Naive B cell (primary cell): ENCODE measurements around the gene MAPRE2. TPM values are rescaled to one million over a fixed set of nuclear protein-coding genes. Genes with fewer than 3 reads are reported as not detected.
A peak's percentile ranks its signal among the peaks of the same experiment; 100 is the strongest.

Experiments used
- ATAC-seq, 2 donors: fragments of 150-1000 bp; cut with Tn5 transposase; 2 replicates each; pipeline ENCODE4 v1.10.0; 2021; ENCODE audit warnings: low read depth in 2 of 2, mild to moderate bottlenecking in 2 of 2, moderate library complexity in 2 of 2
- DNase-seq: peaks from one replicate; pipeline ENCODE4 v3.0.0; 2022
- H3K27ac Mint-ChIP-seq, 6 donors: one replicate each; pipeline ENCODE4 v1.8.0; 2020 to 2022; ENCODE audit warnings: mild to moderate bottlenecking in 6 of 6, mixed read lengths in 6 of 6, moderate library complexity in 5 of 6, inconsistent platforms in 2 of 6
- H3K27me3 Mint-ChIP-seq, 3 donors: one replicate each; pipeline ENCODE4 v1.8.0; 2021 to 2022; ENCODE audit warnings: mixed read lengths in 3 of 3, mild to moderate bottlenecking in 1 of 3
- H3K36me3 Mint-ChIP-seq, 2 donors: one replicate each; pipeline ENCODE4 v1.8.0; 2020 to 2022; ENCODE audit warnings: mixed read lengths in 2 of 2, inconsistent platforms in 1 of 2, mild to moderate bottlenecking in 1 of 2
- H3K4me1 Mint-ChIP-seq, 3 donors: one replicate each; pipeline ENCODE4 v1.8.0; 2020 to 2022; ENCODE audit warnings: mixed read lengths in 3 of 3, inconsistent platforms in 1 of 3, mild to moderate bottlenecking in 1 of 3, moderate library complexity in 1 of 3
- H3K4me3 Mint-ChIP-seq, 8 donors: one replicate each; pipeline ENCODE4 v1.8.0; 2020 to 2022; ENCODE audit warnings: mild to moderate bottlenecking in 8 of 8, mixed read lengths in 8 of 8, moderate library complexity in 8 of 8, inconsistent platforms in 2 of 8
- H3K9me3 Mint-ChIP-seq, 7 donors: one replicate each; pipeline ENCODE4 v1.8.0; 2020 to 2022; ENCODE audit warnings: mixed read lengths in 7 of 7, mild to moderate bottlenecking in 5 of 7, inconsistent platforms in 2 of 7, moderate library complexity in 1 of 7
- polyA plus RNA-seq, 6 donors: library from polyadenylated mRNA; unstranded; fragments of 300-500 nt; fragmentation: Illumina TruSeq; gene quantifications; one replicate each; pipeline ENCODE4 v1.2.3, GENCODE V29; 2021; ENCODE audit warnings: low read depth in 6 of 6

The MAPRE2 gene
- polyA plus RNA-seq, result 100 to 1,000 TPM in 5 of 6 donors, 10 to 100 TPM in 1; 99.3 to 132 (median 105) TPM

GRCh38 chr18:35040988-35041814 is at the start of gene MAPRE2:
Gene MAPRE2 (plus strand): TSS chr18:35041413. CDS start chr18:35041540, 127 bp downstream.
- H3K27ac Mint-ChIP-seq, result peak within 1 kb of the TSS; percentile 99 to 100 (median 99)
- H3K36me3 Mint-ChIP-seq, result no peaks in the 10 kb centered on the region
- no peaks in the 10 kb centered on the region for H3K27me3 Mint-ChIP-seq
- peak; percentile 99 for DNase-seq
- H3K9me3 Mint-ChIP-seq, result peaks cover 0 to 4% (median 0%) of the 10 kb centered on the region in 7 donors
- H3K4me1 Mint-ChIP-seq, result peaks cover 71 to 82% (median 80%) of the 10 kb centered on the region in 3 donors
- peak; percentile 85 to 86 for ATAC-seq
- H3K4me3 Mint-ChIP-seq, result peak within 1 kb of the TSS; percentile 91 to 99 (median 94)

GRCh38 chr18:34991561-34991960 is 49.7 kb upstream of the MAPRE2 start:
- ATAC-seq (no peak), DNase-seq (no peak)
- Mint-ChIP-seq H3K9me3 (no peaks in the 10 kb centered on the region), H3K27ac (no peak overlapping the region), H3K27me3 (peaks cover 0 to 10% (median 0%) of the 10 kb centered on the region in 3 donors), H3K36me3 (no peaks in the 10 kb centered on the region), H3K4me1 (peaks cover 0 to 3% (median 0%) of the 10 kb centered on the region in 3 donors), H3K4me3 (no peak overlapping the region)

GRCh38 chr18:34993289-34993688 is 47.9 kb upstream of the MAPRE2 start:
- Mint-ChIP-seq H3K36me3 (no peaks in the 10 kb centered on the region), H3K9me3 (no peaks in the 10 kb centered on the region), H3K27ac (no peak overlapping the region), H3K4me1 (peaks cover 0 to 3% (median 0%) of the 10 kb centered on the region in 3 donors), H3K27me3 (peaks cover 0 to 10% (median 0%) of the 10 kb centered on the region in 3 donors), H3K4me3 (no peak overlapping the region)
- ATAC-seq (no peak), DNase-seq (no peak)

GRCh38 chr18:34995746-34996145 is 45.5 kb upstream of the MAPRE2 start:
- Mint-ChIP-seq H3K27me3 (peaks cover 0 to 5% (median 0%) of the 10 kb centered on the region in 3 donors), H3K36me3 (no peaks in the 10 kb centered on the region), H3K27ac (no peak overlapping the region), H3K4me1 (peaks cover 0 to 3% (median 0%) of the 10 kb centered on the region in 3 donors), H3K9me3 (no peaks in the 10 kb centered on the region), H3K4me3 (no peak overlapping the region)
- DNase-seq (no peak), ATAC-seq (no peak)

GRCh38 chr18:34998661-34999060 is 42.6 kb upstream of the MAPRE2 start:
- Mint-ChIP-seq H3K4me3 (no peak overlapping the region), H3K9me3 (no peaks in the 10 kb centered on the region), H3K27me3 (no peaks in the 10 kb centered on the region), H3K4me1 (no peaks in the 10 kb centered on the region), H3K36me3 (no peaks in the 10 kb centered on the region), H3K27ac (no peak overlapping the region)
- no peak for DNase-seq
- ATAC-seq, result no peak

- Mint-ChIP-seq H3K9me3 (no peaks in the 10 kb centered on the region), H3K4me1 (no peaks in the 10 kb centered on the region), H3K4me3 (no peak overlapping the region), H3K27ac (no peak overlapping the region), H3K27me3 (no peaks in the 10 kb centered on the region), H3K36me3 (no peaks in the 10 kb centered on the region)
- no peak for ATAC-seq
- no peak for DNase-seq
Observed at GRCh38 chr18:34999756-35000289, 41.4 kb upstream of the MAPRE2 start.

- Mint-ChIP-seq H3K4me1 (no peaks in the 10 kb centered on the region), H3K27me3 (no peaks in the 10 kb centered on the region), H3K4me3 (no peak overlapping the region), H3K36me3 (no peaks in the 10 kb centered on the region), H3K9me3 (no peaks in the 10 kb centered on the region), H3K27ac (peak overlapping the region in 1 of 6 donors; percentile 74)
- DNase-seq (no peak), ATAC-seq (no peak)
Observed at GRCh38 chr18:35000457-35000856, 40.8 kb upstream of the MAPRE2 start.

GRCh38 chr18:35002120-35002519 is 39.1 kb upstream of the MAPRE2 start:
- no peaks in the 10 kb centered on the region for H3K4me1 Mint-ChIP-seq
- DNase-seq (no peak), ATAC-seq (no peak)
- no peaks in the 10 kb centered on the region for H3K36me3 Mint-ChIP-seq
- H3K9me3 Mint-ChIP-seq, result no peaks in the 10 kb centered on the region
- H3K4me3 Mint-ChIP-seq, result no peak overlapping the region
- no peak overlapping the region for H3K27ac Mint-ChIP-seq
- H3K27me3 Mint-ChIP-seq, result no peaks in the 10 kb centered on the region

- no peaks in the 10 kb centered on the region for H3K36me3 Mint-ChIP-seq
- no peaks in the 10 kb centered on the region for H3K27me3 Mint-ChIP-seq
- no peak overlapping the region for H3K27ac Mint-ChIP-seq
- no peak overlapping the region for H3K4me3 Mint-ChIP-seq
- DNase-seq, result peak; percentile 51
- peak; percentile 85 for ATAC-seq
- no peaks in the 10 kb centered on the region for H3K9me3 Mint-ChIP-seq
- no peaks in the 10 kb centered on the region for H3K4me1 Mint-ChIP-seq
Observed at GRCh38 chr18:35005963-35006577, 35.1 kb upstream of the MAPRE2 start.

GRCh38 chr18:35010156-35010555 is 31.1 kb upstream of the MAPRE2 start:
- Mint-ChIP-seq H3K27ac (no peak overlapping the region), H3K9me3 (no peaks in the 10 kb centered on the region), H3K4me1 (no peaks in the 10 kb centered on the region), H3K27me3 (no peaks in the 10 kb centered on the region), H3K36me3 (no peaks in the 10 kb centered on the region), H3K4me3 (no peak overlapping the region)
- no peak for DNase-seq
- no peak for ATAC-seq

- no peaks in the 10 kb centered on the region for H3K9me3 Mint-ChIP-seq
- H3K4me1 Mint-ChIP-seq, result no peaks in the 10 kb centered on the region
- H3K36me3 Mint-ChIP-seq, result no peaks in the 10 kb centered on the region
- no peak for ATAC-seq
- DNase-seq, result no peak
- no peak overlapping the region for H3K4me3 Mint-ChIP-seq
- H3K27ac Mint-ChIP-seq, result no peak overlapping the region
- no peaks in the 10 kb centered on the region for H3K27me3 Mint-ChIP-seq
Observed at GRCh38 chr18:35010993-35011392, 30.2 kb upstream of the MAPRE2 start.

GRCh38 chr18:35019933-35020332 is 21.3 kb upstream of the MAPRE2 start:
- H3K27me3 Mint-ChIP-seq, result peaks cover 0 to 4% (median 0%) of the 10 kb centered on the region in 3 donors
- ATAC-seq (no peak), DNase-seq (no peak)
- no peaks in the 10 kb centered on the region for H3K9me3 Mint-ChIP-seq
- no peaks in the 10 kb centered on the region for H3K36me3 Mint-ChIP-seq
- no peak overlapping the region for H3K4me3 Mint-ChIP-seq
- no peaks in the 10 kb centered on the region for H3K4me1 Mint-ChIP-seq
- no peak overlapping the region for H3K27ac Mint-ChIP-seq

GRCh38 chr18:35022426-35023001 is 18.7 kb upstream of the MAPRE2 start:
- no peaks in the 10 kb centered on the region for H3K36me3 Mint-ChIP-seq
- no peak overlapping the region for H3K27ac Mint-ChIP-seq
- peaks cover 0 to 11% (median 10%) of the 10 kb centered on the region in 3 donors for H3K4me1 Mint-ChIP-seq
- DNase-seq (no peak), ATAC-seq (no peak)
- H3K27me3 Mint-ChIP-seq, result peaks cover 0 to 4% (median 0%) of the 10 kb centered on the region in 3 donors
- H3K4me3 Mint-ChIP-seq, result no peak overlapping the region
- no peaks in the 10 kb centered on the region for H3K9me3 Mint-ChIP-seq
